H1 (cell line): Measurements from ENCODE around the gene ETV5. TPM values are rescaled to one million over a fixed set of nuclear protein-coding genes. Genes with fewer than 3 reads are reported as not detected.

Experiments
- CTCF ChIA-PET: fragments of 300-600 bp; sonication (Branson Sonifier 250); formaldehyde crosslinking; loops from one replicate; lab custom pipeline; 2021; ENCODE audit not compliant: partially characterized antibody; lab: Charles Lee
- POLR2A ChIA-PET: fragments of 300-600 bp; sonication (Branson Sonifier 250); formaldehyde crosslinking; loops from one replicate; lab custom pipeline; 2021; ENCODE audit warnings: inconsistent platforms; ENCODE audit not compliant: partially characterized antibody; lab: Charles Lee
- DNase-seq, 2 experiments: peaks; one replicate each; pipeline versions ENCODE4 v3.0.0 to v3.0.0-alpha.2; 2010 to 2022; ENCODE audit warnings: low spot score in 2 of 2, low read depth in 1 of 2, mixed read lengths in 1 of 2
- FAIRE-seq: peaks from 2 replicates; lab custom pipeline; 2011; peaks lifted over from hg19 to GRCh38; lab: Jason Lieb, UNC
- H2AFZ ChIP-seq: 2 replicates; pipeline ENCODE4 v1.8.1; 2012; ENCODE audit warnings: low read length, inconsistent platforms
- H2AK5ac ChIP-seq: 2 replicates; pipeline ENCODE4 v1.6.1; 2013; ENCODE audit warnings: low read depth, low read length
- H2BK120ac ChIP-seq: replicated peaks from 2 replicates; pipeline ENCODE3; 2013; ENCODE audit warnings: low read depth, low read length, inconsistent platforms
- H2BK12ac ChIP-seq: 2 replicates; pipeline ENCODE4 v1.6.1; 2013; ENCODE audit warnings: low read depth, low read length
- H2BK15ac ChIP-seq: 2 replicates; pipeline ENCODE4 v1.6.1; 2013; ENCODE audit warnings: low read length
- H2BK20ac ChIP-seq: 2 replicates; pipeline ENCODE4 v1.6.1; 2013; ENCODE audit warnings: low read length
- H2BK5ac ChIP-seq: 2 replicates; pipeline ENCODE4 v1.6.1; 2013; ENCODE audit warnings: low read depth, low read length
- H3K14ac ChIP-seq: 2 replicates; pipeline ENCODE4 v1.6.1; 2013; ENCODE audit warnings: inconsistent platforms; ENCODE audit not compliant: insufficient read length
- H3K18ac ChIP-seq: 2 replicates; pipeline ENCODE4 v1.6.1; 2013; ENCODE audit warnings: low read length; ENCODE audit errors: extremely low read depth
- H3K23ac ChIP-seq: 2 replicates; pipeline ENCODE4 v1.6.1; 2013; ENCODE audit warnings: inconsistent platforms; ENCODE audit not compliant: insufficient read length
- H3K23me2 ChIP-seq: 2 replicates; pipeline ENCODE4 v1.6.1; 2013; ENCODE audit warnings: low read depth, low read length
- H3K27ac ChIP-seq: 2 replicates; pipeline ENCODE4 v1.6.1; 2011; ENCODE audit warnings: low read depth, low read length, inconsistent platforms
- H3K27me3 ChIP-seq, 4 experiments: replicated peaks in 1 of 4; 1 replicate in 1 of 4; 2 replicates in 3 of 4; pipeline versions ENCODE4 v1.6.1 to v1.8.1; 2011 to 2013; ENCODE audit warnings: low read length in 3 of 4, mild to moderate bottlenecking in 3 of 4, inconsistent platforms in 2 of 4, mixed read lengths in 2 of 4, moderate library complexity in 1 of 4; ENCODE audit not compliant: control insufficient read depth in 3 of 4, insufficient read depth in 3 of 4; ENCODE audit errors: extremely low read depth in 1 of 4
- H3K36me3 ChIP-seq, 4 experiments: 2 replicates each; pipeline versions ENCODE4 v1.6.1 to v1.8.1; 2011 to 2013; ENCODE audit warnings: mild to moderate bottlenecking in 4 of 4, low read length in 3 of 4, moderate library complexity in 2 of 4, control low read depth in 1 of 4, inconsistent platforms in 1 of 4; ENCODE audit not compliant: insufficient read depth in 4 of 4, control insufficient read depth in 2 of 4
- H3K4ac ChIP-seq: replicated peaks from 2 replicates; pipeline ENCODE3; 2013; ENCODE audit warnings: low read length, low read depth, mixed read lengths, inconsistent platforms; ENCODE audit not compliant: insufficient read length
- H3K4me1 ChIP-seq, 4 experiments: replicated peaks in 1 of 4; 1 replicate in 1 of 4; 2 replicates in 3 of 4; pipeline versions ENCODE4 v1.6.1 to v1.8.1; 2011 to 2013; ENCODE audit warnings: low read length in 3 of 4, inconsistent platforms in 2 of 4, mixed read lengths in 1 of 4; ENCODE audit not compliant: insufficient read depth in 4 of 4, control insufficient read depth in 3 of 4
- H3K4me2 ChIP-seq, 2 experiments: 2 replicates each; pipeline versions ENCODE4 v1.6.1 to v1.8.1; 2011 to 2013; ENCODE audit warnings: low read depth in 2 of 2, low read length in 2 of 2, control low read depth in 1 of 2, inconsistent platforms in 1 of 2, mild to moderate bottlenecking in 1 of 2; ENCODE audit not compliant: insufficient read depth in 1 of 2
- H3K4me3 ChIP-seq, 4 experiments: fragments of 200-600, 300-600 bp in 1 of 4; sonication (generic), shearing (Covaris generic), sonication (Bioruptor Twin) in 1 of 4; 2 replicates each; pipeline versions ENCODE4 v1.5.1 to v1.8.1; 2011 to 2016; ENCODE audit warnings: low read length in 4 of 4, low read depth in 3 of 4, control low read depth in 2 of 4, inconsistent platforms in 2 of 4, mild to moderate bottlenecking in 2 of 4, mixed read lengths in 1 of 4, moderate library complexity in 1 of 4; ENCODE audit not compliant: insufficient read depth in 2 of 4; ENCODE audit errors: extremely low read depth in 1 of 4
- H3K56ac ChIP-seq: replicated peaks from 2 replicates; pipeline ENCODE3; 2013; ENCODE audit warnings: low read depth, mild to moderate bottlenecking, mixed read lengths, low read length, inconsistent platforms; ENCODE audit not compliant: insufficient read length
- H3K79me1 ChIP-seq: 2 replicates; pipeline ENCODE4 v1.6.1; 2013; ENCODE audit warnings: low read depth, low read length, control low read depth
- H3K79me2 ChIP-seq, 2 experiments: 2 replicates each; pipeline versions ENCODE4 v1.6.1 to v1.8.1; 2012 to 2013; ENCODE audit warnings: low read length in 2 of 2, mild to moderate bottlenecking in 2 of 2, inconsistent platforms in 1 of 2; ENCODE audit not compliant: insufficient read depth in 2 of 2, control insufficient read depth in 1 of 2
- H3K9ac ChIP-seq, 4 experiments: replicated peaks in 1 of 4; 1 replicate in 1 of 4; 2 replicates in 3 of 4; pipeline versions ENCODE4 v1.6.1 to v1.8.1; 2011 to 2013; ENCODE audit warnings: low read depth in 3 of 4, low read length in 3 of 4, control low read depth in 2 of 4, mild to moderate bottlenecking in 2 of 4, moderate library complexity in 2 of 4, inconsistent platforms in 1 of 4; ENCODE audit errors: extremely low read depth in 1 of 4
- H3K9me3 ChIP-seq, 2 experiments: 2 replicates each; pipeline versions ENCODE4 v1.6.1 to v1.8.1; 2012 to 2013; ENCODE audit warnings: mild to moderate bottlenecking in 2 of 2, moderate library complexity in 2 of 2, control low read depth in 1 of 2, inconsistent platforms in 1 of 2, low read depth in 1 of 2, low read length in 1 of 2, mixed read lengths in 1 of 2; ENCODE audit not compliant: insufficient read depth in 2 of 2
- H4K20me1 ChIP-seq, 2 experiments: replicated peaks in 1 of 2; 2 replicates each; pipeline versions ENCODE3 to v1.8.1; 2011 to 2013; ENCODE audit warnings: inconsistent platforms in 2 of 2, low read length in 2 of 2, mild to moderate bottlenecking in 1 of 2; ENCODE audit not compliant: insufficient read depth in 2 of 2, control insufficient read depth in 1 of 2
- H4K5ac ChIP-seq: 2 replicates; pipeline ENCODE4 v1.6.1; 2013; ENCODE audit warnings: low read length, low read depth, mixed read lengths, inconsistent platforms; ENCODE audit not compliant: insufficient read length
- H4K8ac ChIP-seq: 2 replicates; pipeline ENCODE4 v1.8.0; 2013; ENCODE audit warnings: mild to moderate bottlenecking, moderate library complexity, low read length, inconsistent platforms; ENCODE audit not compliant: insufficient read depth; ENCODE audit errors: extremely low read depth
- H4K91ac ChIP-seq: replicated peaks from 2 replicates; pipeline ENCODE3; 2013; ENCODE audit warnings: low read length, mixed read lengths, inconsistent platforms; ENCODE audit not compliant: insufficient read length
- NANOG ChIP-seq: IDR thresholded peaks from 2 replicates; pipeline ENCODE4 v1.6.1; 2011; ENCODE audit warnings: low read length, low read depth, mild to moderate bottlenecking, inconsistent platforms; ENCODE audit not compliant: insufficient read depth, poor library complexity, severe bottlenecking
- polyA plus RNA-seq, 7 experiments: library from polyadenylated mRNA; depleted of rRNA in 3 of 7; stranded (reverse) in 5 of 7; unstranded in 2 of 7; fragments of >200 nt in 5 of 7; fragments of 200-250 nt in 2 of 7; gene quantifications; 1 replicate in 5 of 7; 2 replicates in 1 of 7; 4 replicates in 1 of 7; pipeline versions ENCODE4 v1.2.1 to v1.2.3, GENCODE V29; 2011 to 2013; ENCODE audit warnings: missing spikeins in 2 of 7, mixed read lengths in 2 of 7
- total RNA-seq: library from RNA; stranded (reverse); fragmentation: NEBNext Ultra II Directional; extraction: Animal tissue kit (Norgen Biotek cat#: 25700); gene quantifications from 2 replicates; pipeline ENCODE4 v1.2.1, GENCODE V29; 2021

ETV5 gene
- total and polyA plus RNA-seq, 2 of the 8 experiments (the other 6 are each of a cell fraction or from before 2014, with no cell fraction given), result 13.1 to 36.9 TPM

DNA sequence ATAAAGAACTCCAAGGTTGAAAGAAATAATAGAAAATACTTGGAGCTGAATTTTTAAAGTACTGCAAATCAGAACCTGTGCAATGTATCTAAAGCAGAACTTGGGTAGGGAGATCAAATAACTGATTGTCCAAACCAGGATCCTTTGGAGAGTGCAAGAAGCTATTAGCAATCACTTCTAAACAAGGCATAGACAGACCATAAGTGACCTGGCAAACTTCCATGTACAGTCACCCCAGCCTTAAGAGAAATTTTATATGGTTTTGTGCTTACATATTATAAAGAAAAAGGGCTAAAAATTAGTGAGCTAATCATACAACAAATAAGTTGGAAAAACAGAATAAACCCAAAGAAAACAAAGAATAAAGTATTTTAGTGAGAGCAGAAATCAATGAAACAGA is 35.2 kb downstream of the ETV5 start:
- H3K36me3 ChIP-seq, result peaks cover 0 to 8% (median 0%) of the 10 kb centered on the region in 4 experiments; a peak in 2 of 8 replicates
- H3K4me2 ChIP-seq, result no peak overlapping the region
- no peak overlapping the region for H3K18ac ChIP-seq
- no peak overlapping the region for H2BK5ac ChIP-seq
- H4K91ac ChIP-seq, result no peak overlapping the region
- no peak for TF ChIP-seq NANOG
- no peaks in the 10 kb centered on the region for H3K79me2 ChIP-seq
- CTCF ChIA-PET, result interaction anchor here (0.6 to 1.7 kb wide), 5 partner anchors 36 to 351 kb away, joined by 3 to 10 read pairs (median 3); no protein-coding TSS in a partner anchor
- no peak overlapping the region for H4K5ac ChIP-seq
- no peaks in the 10 kb centered on the region for H3K27me3 ChIP-seq
- FAIRE-seq (no peak), DNase-seq (no peak)
- H3K4me1 ChIP-seq, result no peaks in the 10 kb centered on the region
- H2BK15ac ChIP-seq, result no peak overlapping the region
- no peak overlapping the region for H2BK12ac ChIP-seq
- H3K4ac ChIP-seq, result no peak overlapping the region
- no peaks in the 10 kb centered on the region for H3K9me3 ChIP-seq
- no peak overlapping the region for H3K4me3 ChIP-seq
- POLR2A ChIA-PET, result no interaction called here
- no peak overlapping the region for H3K23ac ChIP-seq
- H3K56ac ChIP-seq, result no peak overlapping the region
- H4K8ac ChIP-seq, result no peak overlapping the region
- H2BK120ac ChIP-seq, result no peak overlapping the region
- H3K23me2 ChIP-seq, result no peaks in the 10 kb centered on the region
- H2BK20ac ChIP-seq, result no peak overlapping the region
- H4K20me1 ChIP-seq, result no peaks in the 10 kb centered on the region
- H3K14ac ChIP-seq, result no peak overlapping the region
- H3K9ac ChIP-seq, result no peak overlapping the region
- H2AFZ ChIP-seq, result no peak overlapping the region
- H3K27ac ChIP-seq, result no peak overlapping the region
- no peak overlapping the region for H2AK5ac ChIP-seq
- no peaks in the 10 kb centered on the region for H3K79me1 ChIP-seq
